ENCODE results near the gene MAP3K13.
A peak's percentile ranks its signal among the peaks of the same experiment; 100 is the strongest.

The MAP3K13 gene

GRCh38 chr3:185508335-185508991 lies 145.5 kb downstream of the MAP3K13 start:
- DNase-seq (ENCODE audit: low read depth), result no peak

- no peak for DNase-seq (ENCODE audit: low read depth)
Observed at GRCh38 chr3:185511711-185512110, 148.8 kb downstream of the MAP3K13 start.

GRCh38 chr3:185517387-185518130 lies 154.6 kb downstream of the MAP3K13 start:
- no peak for DNase-seq (ENCODE audit: low read depth)

GRCh38 chr3:185519021-185519420 lies 156.1 kb downstream of the MAP3K13 start:
- DNase-seq (ENCODE audit: low read depth), result no peak

GRCh38 chr3:185521349-185522138 lies 158.6 kb downstream of the MAP3K13 start:
- no peak for DNase-seq (ENCODE audit: low read depth)

GRCh38 chr3:185526349-185526951 lies 163.5 kb downstream of the MAP3K13 start:
- no peak for DNase-seq (ENCODE audit: low read depth)

- no peak for DNase-seq (ENCODE audit: low read depth)
Observed at GRCh38 chr3:185527364-185527763, 164.4 kb downstream of the MAP3K13 start.

GRCh38 chr3:185528532-185528931 lies 165.6 kb downstream of the MAP3K13 start:
- no peak for DNase-seq (ENCODE audit: low read depth)

- DNase-seq (ENCODE audit: low read depth), result no peak
Observed at GRCh38 chr3:185530856-185531255, 167.9 kb downstream of the MAP3K13 start.

GRCh38 chr3:185532901-185533300 lies 170.0 kb downstream of the MAP3K13 start:
- no peak for DNase-seq (ENCODE audit: low read depth)

- DNase-seq (ENCODE audit: low read depth), result no peak
Observed at GRCh38 chr3:185534511-185534910, 171.6 kb downstream of the MAP3K13 start.

- peak; percentile 55 for DNase-seq (ENCODE audit: low read depth)
Observed at GRCh38 chr3:185537369-185537970, 174.5 kb downstream of the MAP3K13 start.
